Fibroblast of skin of scalp (primary cell): Measurements from ENCODE around the gene LRRC25. TPM values are rescaled to one million over a fixed set of nuclear protein-coding genes. Genes with fewer than 3 reads are reported as not detected.
A peak's percentile ranks its signal among the peaks of the same experiment; 100 is the strongest.

Source experiments
- DNase-seq: peaks from one replicate; pipeline ENCODE4 v3.0.0-alpha.2; 2013
- polyA plus RNA-seq, 2 experiments: library from polyadenylated mRNA; unstranded; fragments of 120-200 nt; gene quantifications; one replicate each; pipeline ENCODE4 v1.2.1, GENCODE V29; 2013; ENCODE audit not compliant: insufficient read length in 2 of 2

The LRRC25 gene
- not detected for polyA plus RNA-seq (2013, experiment 1 of 2; ENCODE audit: insufficient read length)
- polyA plus RNA-seq (2013, experiment 2 of 2; ENCODE audit: insufficient read length): 0.10 TPM

DNA sequence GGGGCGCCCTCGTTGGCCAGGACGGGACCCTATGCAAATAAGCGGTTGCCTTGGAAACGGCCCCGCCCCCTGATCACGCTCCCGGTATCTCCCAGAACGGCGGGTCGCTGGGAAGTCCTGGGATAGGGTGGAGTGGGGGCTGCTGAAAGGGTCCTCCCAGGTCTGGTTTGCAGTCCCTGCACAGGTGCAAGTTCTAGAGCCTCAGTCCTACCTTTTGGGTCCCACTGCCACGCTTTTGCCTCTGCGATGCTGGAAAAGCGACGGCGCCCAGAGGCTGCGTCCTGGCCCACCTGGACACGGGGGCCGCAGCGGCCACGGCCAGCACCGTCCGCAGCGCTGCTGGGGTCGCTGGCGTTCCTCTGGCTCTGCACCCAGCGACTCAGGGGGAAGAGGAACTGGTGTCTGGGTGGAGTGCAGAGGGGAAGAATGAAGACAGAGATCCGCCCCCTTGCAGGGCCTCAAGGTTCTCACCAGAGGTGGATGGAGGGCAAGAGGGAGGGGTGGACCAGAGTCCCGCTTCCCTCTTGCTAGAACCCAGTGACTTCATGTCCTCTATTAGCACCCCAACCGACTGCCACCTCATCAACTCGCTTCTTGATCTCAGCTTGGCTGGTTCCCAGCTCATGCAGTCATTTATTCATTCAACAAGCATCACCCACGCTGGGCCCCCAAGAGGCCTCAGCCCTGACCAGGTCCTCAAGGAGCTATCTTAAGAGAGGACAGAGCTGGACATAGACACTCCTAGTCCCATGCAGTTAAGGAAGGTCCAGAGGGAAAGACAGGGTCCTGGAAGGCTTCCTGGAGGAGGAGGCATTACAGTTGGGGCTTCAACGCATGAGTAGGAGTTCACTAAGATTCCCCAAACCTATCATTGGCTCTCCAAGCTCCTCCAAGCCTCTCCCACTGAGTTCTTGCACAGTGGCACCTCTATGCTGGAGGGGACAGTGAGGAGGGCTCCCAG lies at the start of gene LRRC25:
Gene LRRC25, minus strand, starts transcription at position 381 of the 961 bp plus-strand sequence. CDS start 659 bp downstream, outside the sequence.
- no peak for DNase-seq

DNA sequence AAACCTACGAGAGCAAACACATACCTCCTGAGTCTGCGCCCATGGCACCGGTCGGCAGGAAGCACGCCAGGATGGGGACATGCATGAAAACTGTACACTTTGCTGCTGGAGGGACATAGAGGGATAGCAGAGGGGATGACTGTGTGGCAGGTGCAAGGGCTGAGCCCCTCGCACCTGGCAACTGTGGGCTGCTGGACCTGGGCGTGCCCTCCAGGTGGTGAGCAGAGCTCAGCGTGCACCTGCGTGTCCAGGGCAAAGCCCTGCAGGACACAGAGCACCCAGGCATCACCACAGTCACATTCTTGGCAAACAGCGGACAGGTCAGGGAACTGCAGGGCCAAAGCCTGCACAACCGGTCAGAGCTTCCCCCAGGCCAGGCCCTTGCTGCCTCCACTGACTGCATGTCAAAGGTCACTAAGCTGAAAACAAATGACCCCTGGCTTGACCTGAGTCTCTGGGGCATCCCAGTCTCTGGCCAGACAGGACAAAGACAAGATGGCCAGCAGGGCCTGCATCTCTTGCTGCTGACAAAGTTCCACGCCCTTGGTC lies 49.5 kb upstream of the LRRC25 start:
- no peak for DNase-seq

DNA sequence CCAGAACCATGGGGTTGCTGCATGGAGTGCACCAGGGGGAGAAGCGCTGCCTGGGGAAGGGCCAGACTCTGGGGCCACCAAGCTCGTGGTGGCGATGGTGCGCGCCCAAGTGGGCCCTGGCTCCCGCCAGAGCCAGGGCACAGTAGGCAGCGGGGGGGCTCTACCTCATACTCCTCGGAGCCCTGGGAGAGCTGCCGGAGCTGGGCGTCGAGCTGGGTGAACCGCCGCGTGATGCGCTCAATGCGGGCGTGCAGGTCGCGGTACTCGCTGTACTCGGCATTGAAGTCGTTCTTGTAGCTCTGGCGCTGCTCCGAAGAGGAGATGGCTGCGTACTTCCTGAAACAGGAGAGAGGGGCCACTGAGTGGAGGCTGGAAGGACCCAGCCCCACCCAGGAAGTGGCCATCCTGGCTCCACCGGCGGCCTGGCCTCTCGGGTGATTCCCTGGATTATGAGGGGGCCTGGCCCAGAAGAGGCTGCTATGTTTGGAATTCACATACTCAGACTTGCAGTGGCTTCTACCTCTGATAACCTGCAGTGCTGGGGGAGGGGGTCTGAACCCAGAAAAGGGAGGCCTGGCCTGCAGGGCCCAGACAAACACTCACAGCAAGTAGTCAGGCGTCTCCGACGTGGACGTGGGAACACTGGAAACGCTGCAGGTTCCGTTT lies 48.9 kb upstream of the LRRC25 start:
- DNase-seq: no peak

DNA sequence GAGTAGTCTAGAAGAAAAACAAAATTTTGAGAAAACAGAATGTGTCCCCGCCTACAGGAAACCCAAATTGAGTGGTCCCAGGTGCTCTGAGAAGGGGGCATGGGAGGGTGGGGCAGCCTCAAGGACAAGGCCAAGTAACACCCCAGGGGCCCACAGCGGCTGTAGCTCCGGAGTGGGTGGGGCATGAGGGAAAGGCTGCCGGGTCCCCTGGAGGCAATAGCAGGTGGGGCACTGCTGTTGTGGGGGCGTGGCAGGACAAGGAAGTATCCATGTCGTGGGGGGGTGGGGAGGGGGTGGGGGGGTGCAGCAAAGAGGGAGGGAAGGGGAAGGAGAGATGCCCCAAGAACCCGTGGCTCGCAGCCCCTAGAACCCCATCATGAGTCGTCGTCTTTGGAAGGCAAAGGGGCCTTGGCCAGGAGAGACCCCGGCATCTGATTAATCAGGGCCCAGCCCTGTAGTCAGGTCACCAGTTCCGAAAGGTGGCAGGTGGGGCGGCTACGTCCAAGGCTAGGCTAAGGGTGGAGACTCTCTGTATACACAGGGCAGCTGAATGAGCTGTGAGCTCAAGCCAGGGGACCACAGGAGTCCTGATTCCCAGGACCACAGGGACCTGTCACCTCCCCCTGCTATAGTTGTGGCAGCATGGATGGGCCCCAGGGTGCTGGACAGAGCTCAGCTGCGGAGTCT lies 48.0 kb upstream of the LRRC25 start:
- DNase-seq: no peak

- no peak for DNase-seq
Observed at GRCh38 chr19:18444513-18444912, 47.1 kb upstream of the LRRC25 start.

DNA sequence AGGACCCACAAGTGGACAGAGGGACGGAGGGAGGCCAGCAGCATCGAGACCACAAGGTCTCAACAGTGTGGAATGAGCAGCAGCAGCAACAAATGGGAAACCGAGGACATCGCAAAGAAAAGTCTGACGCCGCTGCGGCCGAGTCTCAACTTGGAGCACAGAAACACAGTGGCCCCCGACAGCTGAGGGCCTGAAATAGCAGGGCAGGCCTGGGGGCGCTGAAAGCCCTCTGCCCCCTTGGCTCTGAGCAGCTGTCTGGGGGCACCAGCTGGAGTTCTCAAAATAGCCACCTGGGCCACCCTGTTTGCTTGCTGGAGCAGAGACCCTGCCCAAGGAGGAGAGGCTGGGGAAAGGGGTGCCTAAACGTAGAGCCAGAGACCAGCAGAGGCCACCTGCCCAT lies 46.4 kb upstream of the LRRC25 start:
- DNase-seq: no peak

- no peak for DNase-seq
Observed at GRCh38 chr19:18443406-18443805, 46.0 kb upstream of the LRRC25 start.

DNA sequence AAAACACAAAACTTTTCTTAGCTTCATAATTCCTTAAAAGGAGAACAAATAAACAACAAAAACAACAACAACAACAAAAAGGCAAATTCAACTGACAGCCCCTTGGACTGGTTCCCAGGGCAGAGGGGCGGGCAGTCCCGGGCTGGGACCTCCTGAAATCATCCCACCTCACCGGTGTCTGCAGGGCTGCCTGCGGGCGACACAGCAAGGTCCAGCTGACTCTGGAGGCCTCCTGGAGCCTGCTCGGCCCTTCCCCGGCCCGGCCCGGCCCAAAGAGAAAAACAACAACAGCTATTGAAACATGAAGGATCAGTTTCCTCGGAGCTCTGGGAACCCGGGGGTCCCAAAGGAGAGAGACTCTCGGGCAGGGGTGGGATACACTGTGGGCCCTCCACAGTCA lies 45.5 kb upstream of the LRRC25 start:
- DNase-seq: no peak

GRCh38 chr19:18441804-18442788 lies 44.7 kb upstream of the LRRC25 start:
- DNase-seq: no peak

GRCh38 chr19:18440936-18441803 lies 43.7 kb upstream of the LRRC25 start:
- DNase-seq: no peak

DNA sequence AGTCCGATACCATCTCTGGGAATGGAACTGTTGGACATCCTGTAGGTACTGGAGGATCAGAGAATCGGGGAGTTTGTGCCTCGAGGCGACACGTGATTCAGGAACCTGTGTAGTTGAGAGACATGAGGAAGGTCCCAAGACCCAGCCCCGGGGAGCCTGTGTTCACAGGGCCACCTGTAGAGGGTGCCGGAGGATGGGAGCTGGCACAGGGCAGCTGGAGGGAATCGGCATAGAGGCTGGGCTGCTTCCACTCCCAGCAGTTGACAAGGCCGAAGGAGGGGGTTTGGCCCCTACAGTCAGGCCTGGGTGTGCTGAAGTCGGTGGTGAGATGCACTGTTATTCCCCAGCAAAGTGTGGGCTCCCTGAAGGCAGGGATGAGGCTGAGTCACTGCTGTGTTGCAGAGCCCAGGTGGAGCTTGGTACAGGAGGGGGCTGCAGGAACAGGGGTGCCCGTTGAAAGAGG lies 43.0 kb upstream of the LRRC25 start:
- no peak for DNase-seq

- DNase-seq: no peak
Observed at GRCh38 chr19:18439910-18440237, 42.5 kb upstream of the LRRC25 start.

- peak; percentile 74 for DNase-seq
Observed at GRCh38 chr19:18439025-18439909, 41.8 kb upstream of the LRRC25 start.

DNA sequence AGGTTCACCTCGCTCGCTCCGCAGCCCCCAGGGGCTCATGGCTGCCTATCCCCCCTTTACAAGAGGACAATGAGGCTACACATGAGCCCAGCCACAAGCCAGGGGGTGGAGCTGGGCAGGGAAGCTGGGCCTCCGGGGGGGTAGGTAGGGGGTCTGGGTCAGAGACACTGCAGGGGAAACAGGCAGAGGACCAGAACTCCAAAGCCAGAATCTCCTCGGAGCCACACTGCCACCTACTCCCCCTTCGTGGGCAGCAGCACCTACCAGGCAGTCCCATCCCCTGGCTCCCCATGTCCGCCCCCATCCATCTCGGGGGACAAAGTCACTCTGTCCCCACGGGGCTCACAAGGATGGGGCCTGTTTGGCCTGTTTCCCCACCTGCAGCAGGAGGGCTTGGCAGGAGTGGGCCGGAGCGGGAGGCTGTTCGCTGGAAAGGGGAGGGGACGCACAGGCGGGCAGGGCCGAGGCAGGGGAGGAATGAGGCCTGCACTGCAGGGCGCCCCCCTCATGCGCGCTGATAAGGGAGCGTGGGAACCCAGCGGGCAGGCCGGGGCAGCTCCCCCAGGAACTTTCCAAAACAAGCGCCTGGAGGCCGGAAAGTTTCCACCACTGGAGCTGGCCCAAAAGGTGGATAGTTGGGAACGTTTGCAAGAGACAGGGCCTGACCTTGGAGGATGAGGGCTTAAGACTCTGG lies 41.1 kb upstream of the LRRC25 start:
- DNase-seq: peak; percentile 55

- DNase-seq: peak; percentile 52
Observed at GRCh38 chr19:18437491-18438330, 40.3 kb upstream of the LRRC25 start, which contains the start of gene ISYNA1. ISYNA1 (minus strand) TSS chr19:18438133; CDS start chr19:18437979, 154 bp downstream.

- DNase-seq: peak; percentile 87
Observed at GRCh38 chr19:18436671-18437490, 39.5 kb upstream of the LRRC25 start.
